Measurements from ENCODE around the gene ZNF583. TPM values are rescaled to one million over a fixed set of nuclear protein-coding genes. Genes with fewer than 3 reads are reported as not detected.

Gene ZNF583
- 1.5 TPM for polyA plus RNA-seq (2012; ENCODE audit: insufficient read length, low read depth)

DNA sequence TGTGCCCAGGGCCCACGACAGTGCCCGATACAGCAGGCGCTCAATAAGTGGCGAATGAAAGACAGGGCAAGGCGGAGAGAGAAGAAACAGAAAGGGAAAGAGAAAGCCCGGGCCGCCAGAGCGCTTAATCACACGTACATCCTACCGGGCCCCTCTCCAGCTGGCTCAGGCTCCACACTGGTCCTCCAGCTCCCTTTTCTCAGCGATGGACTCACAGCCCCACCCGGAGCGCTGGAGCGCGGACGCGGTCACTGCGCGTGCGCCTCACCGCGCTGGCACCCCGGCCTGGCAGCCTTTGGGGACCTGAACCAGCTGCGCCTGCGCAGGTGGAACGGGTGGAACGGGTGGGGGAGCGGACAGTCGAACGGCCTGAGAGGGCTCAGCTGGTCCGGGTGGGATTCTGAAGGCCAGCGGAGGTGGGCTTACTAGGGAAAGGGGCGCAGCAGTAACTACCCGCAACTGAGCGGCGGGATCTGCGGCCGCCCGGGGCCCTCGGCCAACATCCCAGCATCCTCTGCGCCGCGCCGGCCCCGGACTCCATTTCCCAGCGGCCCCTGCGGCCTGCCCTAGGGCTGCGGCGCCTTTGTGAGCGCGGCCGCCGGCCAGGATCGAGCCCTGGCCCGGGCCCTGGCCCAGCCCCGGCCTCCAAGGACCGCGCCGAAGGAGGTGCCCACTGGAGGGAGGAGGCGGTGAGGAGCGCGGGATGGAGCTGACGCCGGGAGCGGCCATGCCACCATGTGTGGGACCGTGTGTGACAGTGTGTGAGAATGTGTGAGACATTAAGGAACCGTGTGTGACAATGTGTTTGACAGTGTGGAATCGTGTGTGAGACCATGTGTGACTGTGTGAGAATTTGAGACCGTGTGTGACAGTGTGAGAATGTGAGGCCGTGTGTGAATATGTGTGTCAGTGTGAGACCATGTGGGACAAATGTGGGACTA lies at the start of gene ZNF583:
Gene ZNF583 (plus strand): TSS at position 569 of the 941 bp plus-strand sequence. CDS start 2,783 bp downstream, outside the sequence.
- TF ChIP-seq POLR2AphosphoS5 (IDR thresholded peaks at IDR 0.05; ENCODE audit: low read depth, low read length) (peak; percentile 86), SIN3A (IDR thresholded peaks at IDR 0.05; ENCODE audit: borderline replicate concordance, insufficient read depth, low read length) (no peak), TAF1 (IDR thresholded peaks at IDR 0.05; ENCODE audit: borderline replicate concordance, insufficient read depth, low read length) (0 out of 2 replicates have a peak, but pooled peaks have one; percentile 36), FOXP2 (optimal IDR thresholded peaks at IDR 0.05; ENCODE audit: borderline replicate concordance, extremely low read depth, extremely low read length, insufficient read depth) (peak; percentile 56)
- TF ChIP-seq, protein P1, sequence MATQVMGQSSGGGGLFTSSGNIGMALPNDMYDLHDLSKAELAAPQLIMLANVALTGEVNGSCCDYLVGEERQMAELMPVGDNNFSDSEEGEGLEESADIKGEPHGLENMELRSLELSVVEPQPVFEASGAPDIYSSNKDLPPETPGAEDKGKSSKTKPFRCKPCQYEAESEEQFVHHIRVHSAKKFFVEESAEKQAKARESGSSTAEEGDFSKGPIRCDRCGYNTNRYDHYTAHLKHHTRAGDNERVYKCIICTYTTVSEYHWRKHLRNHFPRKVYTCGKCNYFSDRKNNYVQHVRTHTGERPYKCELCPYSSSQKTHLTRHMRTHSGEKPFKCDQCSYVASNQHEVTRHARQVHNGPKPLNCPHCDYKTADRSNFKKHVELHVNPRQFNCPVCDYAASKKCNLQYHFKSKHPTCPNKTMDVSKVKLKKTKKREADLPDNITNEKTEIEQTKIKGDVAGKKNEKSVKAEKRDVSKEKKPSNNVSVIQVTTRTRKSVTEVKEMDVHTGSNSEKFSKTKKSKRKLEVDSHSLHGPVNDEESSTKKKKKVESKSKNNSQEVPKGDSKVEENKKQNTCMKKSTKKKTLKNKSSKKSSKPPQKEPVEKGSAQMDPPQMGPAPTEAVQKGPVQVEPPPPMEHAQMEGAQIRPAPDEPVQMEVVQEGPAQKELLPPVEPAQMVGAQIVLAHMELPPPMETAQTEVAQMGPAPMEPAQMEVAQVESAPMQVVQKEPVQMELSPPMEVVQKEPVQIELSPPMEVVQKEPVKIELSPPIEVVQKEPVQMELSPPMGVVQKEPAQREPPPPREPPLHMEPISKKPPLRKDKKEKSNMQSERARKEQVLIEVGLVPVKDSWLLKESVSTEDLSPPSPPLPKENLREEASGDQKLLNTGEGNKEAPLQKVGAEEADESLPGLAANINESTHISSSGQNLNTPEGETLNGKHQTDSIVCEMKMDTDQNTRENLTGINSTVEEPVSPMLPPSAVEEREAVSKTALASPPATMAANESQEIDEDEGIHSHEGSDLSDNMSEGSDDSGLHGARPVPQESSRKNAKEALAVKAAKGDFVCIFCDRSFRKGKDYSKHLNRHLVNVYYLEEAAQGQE (IDR thresholded peaks at IDR 0.05; ENCODE audit: insufficient read depth in 1 of 2, low read depth in 2 of 2, low read length in 2 of 2) = no peak

DNA sequence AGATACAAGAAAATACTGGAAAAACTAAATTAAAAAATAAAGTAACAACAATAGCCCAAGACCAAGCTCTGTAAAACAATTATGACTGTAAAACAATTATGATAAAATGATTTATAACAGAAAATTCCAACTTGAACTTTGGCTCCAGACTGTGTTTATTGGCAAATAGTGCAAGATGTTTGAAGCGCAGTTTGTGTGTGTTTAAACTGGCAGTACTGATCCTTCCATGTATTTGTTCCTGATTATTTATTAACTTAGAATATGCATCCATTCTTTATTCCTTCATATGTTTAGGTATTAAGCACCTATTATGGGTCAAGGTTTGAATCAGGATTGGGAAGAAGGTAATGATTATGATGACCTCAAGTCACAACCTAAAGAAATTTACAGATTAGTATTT lies 48.6 kb upstream of the ZNF583 start:
- TF ChIP-seq, protein P1 (IDR thresholded peaks at IDR 0.05; ENCODE audit: insufficient read depth in 1 of 2, low read depth in 2 of 2, low read length in 2 of 2) = no peak
- TF ChIP-seq POLR2AphosphoS5 (IDR thresholded peaks at IDR 0.05; ENCODE audit: low read depth, low read length) = no peak
- no peak for TF ChIP-seq TAF1 (IDR thresholded peaks at IDR 0.05; ENCODE audit: borderline replicate concordance, insufficient read depth, low read length)
- no peak for TF ChIP-seq SIN3A (IDR thresholded peaks at IDR 0.05; ENCODE audit: borderline replicate concordance, insufficient read depth, low read length)
- no peak for TF ChIP-seq FOXP2 (optimal IDR thresholded peaks at IDR 0.05; ENCODE audit: borderline replicate concordance, extremely low read depth, extremely low read length, insufficient read depth)

DNA sequence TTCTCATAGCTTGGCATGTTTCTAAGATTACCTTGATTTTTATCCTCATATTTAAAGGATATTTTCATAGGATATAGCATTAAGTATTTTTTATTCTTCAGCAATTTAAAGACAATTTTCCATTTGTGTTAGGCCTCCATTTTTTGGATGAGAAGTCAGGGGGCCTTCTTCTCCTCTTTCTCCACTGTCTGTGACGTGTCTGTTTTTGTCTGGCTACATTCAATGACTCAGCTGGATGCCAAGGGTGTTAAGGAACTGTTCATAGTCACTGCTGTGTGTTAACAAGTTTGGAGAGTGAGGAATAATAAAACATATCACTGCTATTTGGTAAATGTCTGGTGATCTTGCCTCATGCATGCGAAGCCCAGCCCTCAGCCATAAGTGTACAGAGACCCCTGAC lies 47.2 kb upstream of the ZNF583 start:
- TF ChIP-seq, protein P1 (IDR thresholded peaks at IDR 0.05; ENCODE audit: insufficient read depth in 1 of 2, low read depth in 2 of 2, low read length in 2 of 2) = no peak

DNA sequence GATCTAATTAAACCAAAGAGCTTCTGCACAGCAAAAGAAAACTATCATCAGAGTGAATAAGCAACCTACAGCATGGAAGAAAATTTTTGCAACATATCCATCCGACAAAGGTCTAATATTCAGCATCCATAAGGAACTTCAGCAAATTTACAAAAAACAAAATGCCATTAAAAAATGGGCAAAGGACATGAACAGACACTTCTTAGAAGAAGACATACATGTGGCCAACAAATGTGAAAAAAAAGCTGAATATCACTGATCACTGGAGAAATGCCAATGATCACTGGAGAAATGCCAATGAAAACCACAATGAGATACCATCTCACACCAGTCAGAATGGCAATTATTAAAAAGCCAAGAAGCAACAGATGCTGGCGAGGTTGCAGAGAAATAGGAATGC lies 43.3 kb upstream of the ZNF583 start:
- TF ChIP-seq FOXP2 (optimal IDR thresholded peaks at IDR 0.05; ENCODE audit: borderline replicate concordance, extremely low read depth, extremely low read length, insufficient read depth) = no peak
- TF ChIP-seq SIN3A (IDR thresholded peaks at IDR 0.05; ENCODE audit: borderline replicate concordance, insufficient read depth, low read length) = no peak
- TF ChIP-seq POLR2AphosphoS5 (IDR thresholded peaks at IDR 0.05; ENCODE audit: low read depth, low read length) = no peak
- TF ChIP-seq, protein P1 (IDR thresholded peaks at IDR 0.05; ENCODE audit: insufficient read depth in 1 of 2, low read depth in 2 of 2, low read length in 2 of 2) = no peak
- no peak for TF ChIP-seq TAF1 (IDR thresholded peaks at IDR 0.05; ENCODE audit: borderline replicate concordance, insufficient read depth, low read length)

Measured in PFSK-1 (cell line).